IMR-90 (cell line): Measurements from ENCODE around the gene ZSCAN5A. TPM values are rescaled to one million over a fixed set of nuclear protein-coding genes. Genes with fewer than 3 reads are reported as not detected.

ENCODE experiments used
- ATAC-seq: fragments of 200-7000 bp; cut with Tn5 transposase; 2 replicates; pipeline ENCODE4 v1.9.1; 2020; ENCODE audit warnings: low read depth, mild to moderate bottlenecking, moderate library complexity
- BruUV-seq: library from RNA; stranded (reverse); fragments of 400-500 nt; replicated peaks from 2 replicates; lab custom pipeline; 2021; lab: Mats Ljungman, UMichigan
- CTCF ChIA-PET: fragments of 300-600 bp; formaldehyde crosslinking; extraction: SDS; loops from one replicate; lab custom pipeline; 2021; ENCODE audit warnings: antibody characterized with exemption; lab: Yijun Ruan, JAX
- POLR2A ChIA-PET: fragments of 300-600 bp; sonication (Branson Sonifier 250); formaldehyde crosslinking; loops from one replicate; lab custom pipeline; 2022; ENCODE audit warnings: antibody characterized with exemption; ENCODE audit not compliant: unreplicated experiment; lab: Charles Lee
- DNase-seq: peaks from one replicate; pipeline ENCODE4 v3.0.0; 2013
- H2AFZ ChIP-seq: replicated peaks from 2 replicates; pipeline ENCODE3; 2013; ENCODE audit warnings: low read length, mild to moderate bottlenecking; ENCODE audit not compliant: poor library complexity
- H2AK5ac ChIP-seq: 2 replicates; pipeline ENCODE4 v1.6.1; 2013; ENCODE audit warnings: low read depth, low read length, inconsistent platforms
- H2AK9ac ChIP-seq: replicated peaks from 2 replicates; pipeline ENCODE3; 2013; ENCODE audit warnings: mild to moderate bottlenecking, low read depth, low read length, moderate library complexity; ENCODE audit not compliant: poor library complexity
- H2BK120ac ChIP-seq: 2 replicates; pipeline ENCODE4 v1.6.1; 2013; ENCODE audit warnings: low read depth, low read length, inconsistent platforms
- H2BK15ac ChIP-seq: 3 replicates; pipeline ENCODE4 v1.6.1; 2013; ENCODE audit warnings: low read depth, low read length, inconsistent platforms
- H2BK20ac ChIP-seq: 2 replicates; pipeline ENCODE4 v1.6.1; 2013; ENCODE audit warnings: low read depth, mild to moderate bottlenecking, inconsistent platforms, low read length, moderate library complexity
- H2BK5ac ChIP-seq: 2 replicates; pipeline ENCODE4 v1.6.1; 2013; ENCODE audit warnings: mild to moderate bottlenecking, low read depth, low read length, inconsistent platforms; ENCODE audit not compliant: poor library complexity, severe bottlenecking
- H3K14ac ChIP-seq: replicated peaks from 2 replicates; pipeline ENCODE4 v1.6.1; 2013; ENCODE audit warnings: low read depth, low read length, inconsistent platforms
- H3K18ac ChIP-seq: 2 replicates; pipeline ENCODE4 v1.6.1; 2013; ENCODE audit warnings: low read depth, low read length, control low read depth
- H3K23ac ChIP-seq: 2 replicates; pipeline ENCODE4 v1.6.1; 2013; ENCODE audit warnings: low read depth, low read length, inconsistent platforms
- H3K27ac ChIP-seq: 2 replicates; pipeline ENCODE4 v1.5.1; 2013; ENCODE audit warnings: mild to moderate bottlenecking, control low read depth, low read length; ENCODE audit not compliant: insufficient read depth
- H3K27me3 ChIP-seq: 2 replicates; pipeline ENCODE4 v1.6.1; 2013; ENCODE audit warnings: low read length; ENCODE audit not compliant: control insufficient read depth, insufficient read depth
- H3K36me3 ChIP-seq: 2 replicates; pipeline ENCODE4 v1.6.1; 2013; ENCODE audit warnings: low read length, mixed read lengths; ENCODE audit not compliant: control insufficient read depth, insufficient read depth
- H3K4ac ChIP-seq: 2 replicates; pipeline ENCODE4 v1.6.1; 2013; ENCODE audit warnings: low read depth, low read length, inconsistent platforms
- H3K4me1 ChIP-seq: 2 replicates; pipeline ENCODE4 v1.6.1; 2013; ENCODE audit warnings: low read length, mixed read lengths; ENCODE audit not compliant: control insufficient read depth, insufficient read depth
- H3K4me2 ChIP-seq: 2 replicates; pipeline ENCODE4 v1.6.1; 2013; ENCODE audit warnings: low read depth, mild to moderate bottlenecking, control low read depth, low read length, moderate library complexity
- H3K4me3 ChIP-seq: 2 replicates; pipeline ENCODE4 v1.5.1; 2013; ENCODE audit warnings: low read depth, mild to moderate bottlenecking, control low read depth, low read length, moderate library complexity; ENCODE audit not compliant: insufficient read depth
- H3K56ac ChIP-seq: 2 replicates; pipeline ENCODE4 v1.6.1; 2013; ENCODE audit warnings: low read length, inconsistent platforms; ENCODE audit not compliant: insufficient read depth; ENCODE audit errors: extremely low read depth
- H3K79me1 ChIP-seq, 2 experiments: 2 replicates each; pipeline ENCODE4 v1.6.1; 2013; ENCODE audit warnings: low read length in 2 of 2, inconsistent platforms in 1 of 2, low read depth in 1 of 2
- H3K9ac ChIP-seq: 2 replicates; pipeline ENCODE4 v1.6.1; 2013; ENCODE audit warnings: low read depth, low read length, control low read depth
- H3K9me1 ChIP-seq: 2 replicates; pipeline ENCODE4 v1.6.1; 2013; ENCODE audit warnings: low read length, inconsistent platforms; ENCODE audit not compliant: insufficient read depth
- H3K9me3 ChIP-seq: 2 replicates; pipeline ENCODE4 v1.6.1; 2013; ENCODE audit warnings: low read length; ENCODE audit not compliant: control insufficient read depth, insufficient read depth
- H4K20me1 ChIP-seq: 2 replicates; pipeline ENCODE4 v1.6.1; 2013; ENCODE audit warnings: low read length, inconsistent platforms; ENCODE audit not compliant: insufficient read depth
- H4K5ac ChIP-seq: 2 replicates; pipeline ENCODE4 v1.6.1; 2013; ENCODE audit warnings: mild to moderate bottlenecking, low read depth, low read length, control low read depth
- H4K8ac ChIP-seq, 2 experiments: 2 replicates each; pipeline ENCODE4 v1.6.1; 2013; ENCODE audit warnings: low read depth in 2 of 2, low read length in 2 of 2, control low read depth in 1 of 2, inconsistent platforms in 1 of 2
- H4K91ac ChIP-seq: 2 replicates; pipeline ENCODE4 v1.6.1; 2013; ENCODE audit warnings: low read depth, low read length, inconsistent platforms; ENCODE audit not compliant: insufficient read depth
- BHLHE40 ChIP-seq: fragments of 150-350 bp; IDR thresholded peaks from 2 replicates; pipeline ENCODE4 v1.6.1; 2016; ENCODE audit warnings: mild to moderate bottlenecking, low read depth, low read length
- CEBPB ChIP-seq: IDR thresholded peaks from 2 replicates; pipeline ENCODE4 v1.6.1; 2012; ENCODE audit warnings: low read depth, low read length, improper control_type of control experiment
- CHD1 ChIP-seq: IDR thresholded peaks from 2 replicates; pipeline ENCODE4 v1.6.1; 2012; ENCODE audit warnings: low read depth, low read length, improper control_type of control experiment
- CTCF ChIP-seq: conservative IDR thresholded peaks from 2 replicates; pipeline ENCODE4 v1.5.1; 2012; ENCODE audit warnings: mild to moderate bottlenecking, low read depth, low read length, improper control_type of control experiment
- ELK1 ChIP-seq: fragments of 150-350 bp; IDR thresholded peaks from 2 replicates; pipeline ENCODE4 v1.6.1; 2016; ENCODE audit warnings: low read depth, mild to moderate bottlenecking, low read length, moderate library complexity, borderline replicate concordance
- FOS ChIP-seq: fragments of 150-350 bp; IDR thresholded peaks from 2 replicates; pipeline ENCODE4 v1.6.1; 2016; ENCODE audit warnings: low read depth, low read length
- MAFK ChIP-seq: IDR thresholded peaks from 2 replicates; pipeline ENCODE4 v1.6.1; 2012; ENCODE audit warnings: low read depth, low read length, improper control_type of control experiment
- MAZ ChIP-seq: IDR thresholded peaks from 2 replicates; pipeline ENCODE4 v1.6.1; 2012; ENCODE audit warnings: low read depth, mild to moderate bottlenecking, low read length, improper control_type of control experiment, moderate library complexity, borderline replicate concordance
- MXI1 ChIP-seq: IDR thresholded peaks from 2 replicates; pipeline ENCODE4 v1.6.1; 2012; ENCODE audit warnings: low read depth, mild to moderate bottlenecking, low read length, moderate library complexity, borderline replicate concordance
- NFE2L2 ChIP-seq: fragments of 150-350 bp; IDR thresholded peaks from 2 replicates; pipeline ENCODE4 v1.6.1; 2016; ENCODE audit warnings: low read depth, mild to moderate bottlenecking, low read length
- POLR2A ChIP-seq: IDR thresholded peaks from 2 replicates; pipeline ENCODE4 v1.6.1; 2012; ENCODE audit warnings: mild to moderate bottlenecking, low read depth, low read length
- RAD21 ChIP-seq: IDR thresholded peaks from 2 replicates; pipeline ENCODE4 v1.6.1; 2012; ENCODE audit warnings: low read length, improper control_type of control experiment
- RCOR1 ChIP-seq: IDR thresholded peaks from 2 replicates; pipeline ENCODE4 v1.6.1; 2012; ENCODE audit warnings: mild to moderate bottlenecking, low read length, improper control_type of control experiment; ENCODE audit not compliant: insufficient replicate concordance
- RFX5 ChIP-seq: IDR thresholded peaks from 2 replicates; pipeline ENCODE4 v1.8.0; 2012; ENCODE audit warnings: low read depth, mild to moderate bottlenecking, low read length, moderate library complexity
- SMC3 ChIP-seq: fragments of 150-350 bp; IDR thresholded peaks from 2 replicates; pipeline ENCODE4 v1.6.1; 2016; ENCODE audit warnings: low read depth, mild to moderate bottlenecking, antibody characterized with exemption, low read length, moderate library complexity
- USF2 ChIP-seq: fragments of 150-350 bp; IDR thresholded peaks from 2 replicates; pipeline ENCODE4 v1.6.1; 2017; ENCODE audit warnings: mild to moderate bottlenecking, antibody characterized with exemption, low read length, low read depth
- WGBS, 2 experiments: methylation state at CpG; one replicate each; pipeline versions ENCODE4 v1.1.5 to v1.1.7; 2013; ENCODE audit warnings: missing lambda C conversion rate in 2 of 2; ENCODE audit not compliant: insufficient read length in 1 of 2; ENCODE audit errors: extremely low coverage in 2 of 2; 5-methylcytosine and 5-hydroxymethylcytosine counted together
- dilution Hi-C: fragments of 300-500 bp; cut with HindIII; formaldehyde crosslinking; loops from one replicate; pipeline ENCODE4 v1.14.3; 2018; ENCODE audit warnings: low sequenced_read_pairs; ENCODE audit not compliant: unreplicated experiment
- in situ Hi-C: fragments of 300-500 bp; cut with MboI; formaldehyde crosslinking; loops from 3 replicates; pipeline ENCODE4 v1.14.3; 2019; ENCODE audit warnings: low sequenced_read_pairs, inconsistent platforms, mixed read lengths
- intact Hi-C: fragments of 100-400 bp; cut with micrococcal nuclease; formaldehyde crosslinking; loops from 2 replicates; pipeline ENCODE4 v1.10.0; 2022
- polyA plus RNA-seq, 3 experiments: library from polyadenylated mRNA; depleted of rRNA; stranded (reverse); fragments of >200 nt; gene quantifications; 2 replicates each; pipeline ENCODE4 v1.2.3, GENCODE V29; 2012; ENCODE audit warnings: low replicate concordance in 1 of 3
- total RNA-seq: library from RNA; depleted of rRNA; stranded (reverse); fragments of >200 nt; gene quantifications from 2 replicates; pipeline ENCODE4 v1.2.3, GENCODE V29; 2012

Gene ZSCAN5A
- total and polyA plus RNA-seq, 2 of the 4 experiments (the other 2 are of a cell fraction), result 4.3 to 5.0 TPM

GRCh38 chr19:56189785-56190184, 124.9 kb downstream of the ZSCAN5A start:
- Histone ChIP-seq H4K20me1 (no peaks in the 10 kb centered on the region), H3K4me3 (no peak overlapping the region), H2BK15ac (no peak overlapping the region), H2AFZ (no peak overlapping the region), H3K9me1 (no peaks in the 10 kb centered on the region), H2AK5ac (no peak overlapping the region), H3K56ac (no peak overlapping the region), H3K79me1 (no peaks in the 10 kb centered on the region), H3K27ac (no peak overlapping the region), H2AK9ac (no peak overlapping the region), H3K4me2 (no peak overlapping the region), H2BK5ac (no peak overlapping the region), H3K18ac (no peak overlapping the region), H3K4me1 (no peaks in the 10 kb centered on the region), H3K27me3 (no peaks in the 10 kb centered on the region), H3K9me3 (no peaks in the 10 kb centered on the region), H4K8ac (no peak overlapping the region), H3K23ac (no peak overlapping the region), H3K9ac (no peak overlapping the region), H2BK20ac (no peak overlapping the region), H3K36me3 (no peaks in the 10 kb centered on the region), H3K14ac (no peak overlapping the region), H2BK120ac (no peak overlapping the region), H4K5ac (no peak overlapping the region), H3K4ac (no peak overlapping the region), H4K91ac (no peak overlapping the region)
- TF ChIP-seq SMC3, result no peak
- TF ChIP-seq BHLHE40, result no peak
- no peak for TF ChIP-seq USF2
- TF ChIP-seq CHD1, result no peak
- TF ChIP-seq NFE2L2, result no peak
- TF ChIP-seq FOS, result no peak
- TF ChIP-seq MXI1, result no peak
- TF ChIP-seq RCOR1, result no peak
- TF ChIP-seq RFX5, result no peak
- TF ChIP-seq MAZ, result no peak
- TF ChIP-seq RAD21, result no peak
- no peak for TF ChIP-seq POLR2A
- no peak for TF ChIP-seq ELK1
- no peak for TF ChIP-seq MAFK
- TF ChIP-seq CEBPB, result no peak
- no peak for TF ChIP-seq CTCF
- no TSS peak for BruUV-seq
- POLR2A ChIA-PET, result no interaction called here
- no peak for DNase-seq
- WGBS, 2 experiments, result 64% methylated on average over 17 of the region's 17 CpGs; no CpG with 5 or more reads in 1 of the 2 experiments
- ATAC-seq, result no peak
- CTCF ChIA-PET, result no interaction called here
- dilution Hi-C loops, result no loop called here
- intact Hi-C loops, result no loop called here
- in situ Hi-C loops, result no loop called here
